HG03108 (cell line): ENCODE results near the gene SWAP70.

ENCODE experiments used
- ATAC-seq: cut with Tn5 transposase; IDR thresholded peaks from one replicate; pipeline ENCODE4 v1.9.1; 2021; ENCODE audit warnings: moderate library complexity; ENCODE audit not compliant: unreplicated experiment

SWAP70 gene

DNA sequence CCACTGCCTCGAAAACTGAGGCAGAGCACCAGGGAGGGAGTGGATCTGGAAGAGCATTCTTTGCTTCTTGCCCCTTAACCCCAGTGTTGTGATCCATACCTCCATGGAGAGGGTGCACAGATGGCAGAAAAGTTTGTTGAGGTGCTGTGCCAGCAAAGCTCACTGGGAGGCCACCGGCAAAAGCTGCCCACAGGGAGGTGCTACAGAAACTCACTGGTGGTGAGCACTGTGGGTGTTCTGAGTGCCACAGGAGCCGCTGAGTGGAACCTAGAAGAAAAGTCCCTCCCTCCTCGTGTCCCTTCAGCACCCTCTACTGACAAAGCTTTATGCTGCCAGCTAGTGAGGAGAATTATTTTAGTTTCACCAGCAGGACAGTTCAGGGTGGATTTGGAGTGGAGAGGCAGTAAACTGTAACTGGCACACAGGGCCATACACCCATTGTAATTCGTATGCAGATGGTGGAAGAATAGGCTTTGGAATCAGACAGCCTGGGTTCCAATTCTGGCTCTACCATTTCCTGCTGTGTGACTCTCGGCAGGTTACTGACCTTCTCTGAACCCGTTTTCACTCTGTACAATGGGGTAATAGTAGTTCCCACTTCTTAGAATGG lies 84.6 kb downstream of the SWAP70 start:
- peak; percentile 51 for ATAC-seq

DNA sequence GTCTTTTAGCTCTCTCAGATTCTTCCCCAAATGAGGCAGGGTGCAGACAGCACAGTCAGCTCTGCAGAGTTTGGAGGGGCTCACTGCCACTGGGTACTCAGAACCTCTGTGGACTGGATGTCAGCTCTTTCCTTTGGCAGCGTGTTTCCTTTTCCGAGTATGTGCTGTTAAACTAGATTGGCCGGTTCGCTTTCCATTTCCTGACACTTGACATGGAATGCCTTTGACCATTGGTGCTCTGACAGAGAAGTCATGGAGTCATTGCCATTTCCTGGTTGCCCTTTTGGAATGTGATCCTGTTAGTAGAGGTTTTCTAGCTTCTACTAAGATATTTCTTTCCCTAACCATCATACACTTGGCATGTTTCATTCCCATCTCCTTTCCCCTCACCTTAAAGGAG lies 86.7 kb downstream of the SWAP70 start:
- no peak for ATAC-seq

DNA sequence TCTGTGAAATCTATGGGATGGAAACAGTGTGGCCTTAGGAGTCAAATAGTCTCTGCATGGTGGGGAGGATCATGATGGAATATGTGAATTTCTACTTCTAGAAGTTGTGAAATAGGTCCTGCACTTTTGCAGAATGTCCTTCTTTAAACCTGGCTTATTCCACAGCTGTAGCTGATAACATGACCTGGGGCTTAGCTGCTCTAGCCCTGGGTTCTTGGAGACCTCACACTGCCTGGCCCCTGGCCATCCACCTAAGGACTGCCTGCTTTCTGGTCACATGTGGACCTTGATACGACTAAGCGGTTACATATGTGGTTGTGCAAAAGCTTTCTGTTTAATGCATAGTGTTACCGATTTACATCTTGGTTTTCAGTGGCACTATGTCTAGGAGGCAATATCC lies 88.2 kb downstream of the SWAP70 start:
- no peak for ATAC-seq

DNA sequence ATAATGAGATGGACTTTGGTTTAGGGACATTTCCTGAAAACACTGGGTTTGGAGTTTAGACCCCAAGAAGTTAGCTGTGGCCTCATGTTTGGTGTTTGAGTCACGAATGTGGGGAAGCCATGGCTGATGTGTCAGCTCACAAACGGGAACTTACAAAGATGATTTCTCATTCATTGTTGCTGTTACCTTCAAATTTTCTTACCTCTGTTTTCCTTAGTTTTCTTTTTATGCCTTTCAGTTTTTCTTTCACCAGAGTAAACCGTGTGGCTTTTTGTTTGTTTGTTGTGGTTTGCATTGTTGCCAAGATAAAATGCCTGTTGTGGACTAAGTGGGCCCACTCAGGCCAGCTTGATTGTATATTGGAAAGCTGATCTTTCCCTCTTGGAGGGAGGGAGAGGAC lies 89.1 kb downstream of the SWAP70 start:
- ATAC-seq: no peak

DNA sequence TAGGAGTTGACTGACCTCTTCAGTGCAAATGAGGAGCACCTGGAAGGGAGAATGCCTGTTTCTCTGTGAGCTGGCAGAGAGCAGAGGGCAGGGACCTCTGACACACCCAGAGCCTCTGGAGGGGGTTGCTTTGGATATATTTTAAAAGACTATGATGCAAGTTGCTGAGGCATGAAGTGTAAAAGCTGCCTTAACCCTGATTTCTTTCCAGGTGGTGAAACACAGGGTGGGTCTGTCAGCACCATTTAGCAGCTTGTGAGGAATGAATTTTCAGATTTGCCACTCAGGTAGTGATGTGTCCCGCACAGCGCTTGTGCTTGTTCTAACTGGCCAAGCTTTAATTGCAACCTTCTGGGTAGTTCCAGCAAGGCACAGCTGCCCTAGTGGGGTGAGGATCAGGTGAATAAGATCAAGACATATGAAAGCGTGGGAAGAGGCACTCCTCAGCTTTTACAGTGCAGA lies 90.2 kb downstream of the SWAP70 start:
- no peak for ATAC-seq

DNA sequence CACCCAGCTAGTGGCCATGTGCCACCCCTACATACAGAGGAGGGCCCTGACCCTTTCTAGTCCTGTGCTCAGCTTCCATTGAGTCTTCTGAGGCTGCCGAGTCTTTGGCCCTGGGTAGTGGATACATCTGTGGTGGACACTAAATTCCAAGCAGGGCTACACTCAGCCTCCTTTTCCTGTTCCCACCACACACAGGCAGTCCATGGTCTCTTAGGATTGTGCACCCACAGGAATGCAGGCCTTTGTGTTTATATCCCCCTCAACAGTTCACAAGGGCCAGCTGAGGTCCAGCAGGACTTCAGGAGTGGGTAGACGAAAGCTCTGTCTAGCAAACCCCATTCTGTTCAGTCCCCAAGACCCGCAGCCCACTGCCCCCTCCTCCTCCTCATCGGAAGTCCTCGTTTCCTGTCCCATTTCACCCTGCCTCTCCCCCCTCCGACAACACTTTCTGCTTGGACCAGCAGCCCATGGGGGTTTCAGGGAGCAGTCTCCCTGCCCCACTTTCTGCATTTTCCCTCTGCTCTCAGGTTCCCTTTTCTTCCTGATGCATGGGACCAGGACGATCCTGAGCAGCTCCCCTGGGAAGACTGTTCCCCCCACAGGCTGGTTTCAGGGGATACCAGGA lies 91.8 kb downstream of the SWAP70 start:
- ATAC-seq: no peak

DNA sequence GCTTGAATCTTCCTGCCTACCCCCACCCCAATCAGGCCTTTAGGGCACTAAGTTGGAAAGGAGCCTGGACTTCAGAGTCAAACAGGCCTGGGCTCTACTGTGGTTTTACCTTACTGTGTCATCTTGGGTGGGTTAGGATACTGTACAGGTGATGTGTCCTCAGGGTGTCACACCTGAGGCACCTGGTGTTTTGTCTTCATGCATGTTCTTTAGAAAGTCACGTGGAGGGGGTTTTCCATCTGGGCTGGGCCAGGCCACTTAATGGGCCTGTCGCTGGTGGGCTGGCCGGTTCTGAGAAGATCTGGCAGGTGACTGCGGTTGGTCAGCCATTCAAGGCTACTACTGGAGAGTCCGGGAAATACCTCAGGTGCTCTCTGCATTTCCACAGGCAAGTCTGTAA lies 92.6 kb downstream of the SWAP70 start:
- ATAC-seq: no peak

DNA sequence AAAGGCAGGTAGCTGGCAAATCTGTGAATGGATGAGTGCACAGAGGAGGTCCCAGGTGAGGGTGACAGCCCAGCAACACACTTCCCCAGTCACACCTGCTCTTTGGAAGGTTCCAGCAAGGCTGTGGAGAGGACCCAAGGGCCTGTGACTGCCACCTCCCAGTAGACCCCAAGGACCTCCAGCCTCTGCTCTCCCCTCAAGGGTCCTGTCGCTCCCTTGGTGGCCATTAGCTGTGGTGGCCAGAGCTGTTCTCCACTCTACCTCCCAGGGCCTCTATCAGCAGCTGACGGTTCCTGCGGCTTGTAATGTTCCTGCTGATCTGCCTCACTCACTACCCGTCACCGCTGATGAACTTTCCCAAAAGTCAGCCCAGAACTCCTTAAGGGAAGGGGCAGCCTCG lies 93.0 kb downstream of the SWAP70 start:
- ATAC-seq: no peak

DNA sequence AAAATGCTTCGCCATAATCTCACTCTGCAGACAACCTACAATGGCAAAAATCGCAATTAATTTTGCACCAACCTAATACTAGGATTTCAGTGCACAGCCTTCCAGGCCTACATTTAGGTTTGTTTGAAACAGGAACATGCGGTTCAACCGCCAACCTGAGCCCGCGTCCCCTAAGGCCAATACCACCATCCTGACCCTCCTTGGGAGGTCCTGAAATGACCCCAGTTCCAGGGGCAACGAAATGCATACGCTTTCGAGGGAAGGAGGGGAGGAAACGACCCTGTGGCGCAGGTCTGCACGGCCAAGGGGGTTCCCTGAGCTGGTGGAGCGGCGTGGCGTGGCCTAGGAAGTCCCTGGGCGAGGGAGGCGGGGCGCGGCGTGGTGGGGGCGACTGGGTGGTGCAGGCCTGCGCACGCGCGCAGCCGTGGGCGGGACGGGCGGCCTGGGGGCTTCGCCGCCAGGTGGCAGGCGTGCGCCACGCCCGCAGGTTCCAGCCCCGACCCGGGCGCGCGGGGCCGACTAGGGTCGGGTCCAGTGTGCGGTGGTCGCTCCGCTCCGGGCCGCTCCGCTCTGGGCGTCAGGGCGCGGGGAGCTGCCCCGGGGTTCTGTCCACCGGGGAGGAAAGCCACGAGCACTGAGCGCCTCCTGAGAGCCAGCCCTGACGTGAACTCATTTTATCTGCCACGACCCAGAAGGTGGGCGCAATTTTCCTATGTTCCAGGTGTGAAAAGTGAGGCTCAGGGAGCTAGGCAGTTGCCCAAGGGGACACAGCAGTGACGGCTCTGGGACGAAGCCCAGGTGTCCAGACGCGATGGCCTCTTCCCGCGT lies 94.1 kb downstream of the SWAP70 start:
- peak; percentile 46 for ATAC-seq

DNA sequence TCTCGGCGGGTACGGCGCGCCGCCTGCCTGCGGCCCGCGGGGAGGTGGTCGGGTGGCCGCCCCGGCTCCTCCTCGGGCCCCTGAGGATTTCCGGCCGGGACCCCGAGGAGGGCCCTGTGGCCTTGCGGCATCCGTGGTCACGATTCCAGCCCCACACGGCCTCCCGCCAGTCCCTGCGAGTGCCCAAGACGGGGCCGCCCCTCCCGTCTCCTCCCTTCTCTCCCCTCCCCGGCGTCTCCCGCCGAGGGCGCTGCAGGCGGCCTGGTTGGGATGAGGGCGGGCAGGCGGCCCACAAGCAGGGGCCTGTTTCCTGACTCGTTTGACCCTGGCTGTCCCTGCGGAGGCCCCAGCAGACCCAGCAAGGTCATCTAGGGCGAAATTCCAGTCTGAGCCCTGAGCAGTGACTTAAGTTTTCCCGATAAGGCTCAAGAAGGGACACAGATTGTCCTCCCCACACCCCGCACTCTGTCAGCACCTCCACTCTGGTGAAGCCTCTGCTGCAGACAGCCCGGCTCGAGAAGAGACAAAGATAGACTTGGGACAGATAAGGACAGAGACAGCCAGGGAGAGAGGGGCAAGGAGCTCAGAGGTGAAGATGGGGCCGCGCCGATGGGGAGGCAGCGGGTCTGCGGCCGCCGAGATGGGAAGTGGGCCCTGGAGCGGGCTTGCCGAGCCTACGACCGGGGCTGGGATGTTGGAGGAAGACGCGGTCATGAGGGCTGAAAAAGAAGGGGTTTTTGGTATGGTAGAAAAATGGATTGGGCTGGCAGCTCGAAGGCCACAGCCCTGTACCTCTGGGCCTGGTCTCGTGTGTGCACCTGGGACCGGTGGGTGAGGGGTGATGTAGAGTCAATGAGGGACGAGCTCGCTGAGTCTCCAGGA lies 95.0 kb downstream of the SWAP70 start:
- ATAC-seq: peak; percentile 26

DNA sequence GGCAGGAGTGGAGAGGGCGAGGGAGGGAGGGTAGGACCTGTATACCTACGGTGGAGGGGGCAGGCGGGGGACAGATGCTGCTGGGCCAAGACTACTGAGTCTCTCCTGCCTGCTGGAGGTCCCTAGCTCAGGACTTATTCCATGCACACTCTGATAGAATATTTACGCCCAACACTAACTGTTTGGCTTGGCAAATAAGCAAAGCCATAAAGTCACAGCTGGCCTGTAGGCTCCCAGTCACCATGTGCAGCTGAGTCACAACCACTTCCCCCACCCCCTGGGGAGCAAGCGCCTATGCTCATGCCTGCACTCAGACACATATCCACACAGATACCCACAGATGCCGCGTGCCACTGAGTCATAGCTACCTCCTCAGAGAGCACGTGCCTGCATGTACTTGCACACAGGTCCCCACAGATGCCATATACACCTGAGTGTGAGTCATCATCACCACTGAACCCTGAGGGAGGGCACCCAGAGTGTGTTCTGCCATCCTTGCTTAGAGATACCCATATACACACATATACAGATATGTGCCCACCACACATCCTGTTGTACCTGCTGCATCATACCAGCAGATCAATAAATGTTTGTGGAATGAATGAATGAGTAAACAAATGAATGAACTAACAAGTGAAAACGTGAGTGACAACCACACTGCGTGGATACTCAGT lies 95.8 kb downstream of the SWAP70 start:
- peak; percentile 42 for ATAC-seq

DNA sequence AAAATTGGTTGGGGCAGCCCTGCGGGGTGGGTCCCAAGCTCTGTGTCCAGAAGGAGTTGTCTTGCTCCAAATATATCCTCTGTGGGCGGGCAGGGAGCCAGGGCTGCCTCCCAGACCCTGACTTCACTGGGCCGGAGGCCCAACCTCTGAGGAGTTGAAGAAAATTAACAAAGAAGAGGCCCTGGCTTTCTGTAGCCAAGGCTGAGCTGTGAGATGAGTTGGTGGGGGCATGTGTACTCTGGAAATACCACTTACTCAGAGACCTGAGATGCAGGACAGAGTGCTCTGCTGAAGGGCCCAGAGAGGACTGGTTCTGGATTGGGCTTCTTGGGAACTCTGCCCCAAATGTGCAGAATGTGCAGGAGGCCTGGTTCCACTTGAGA lies 96.3 kb downstream of the SWAP70 start:
- no peak for ATAC-seq

DNA sequence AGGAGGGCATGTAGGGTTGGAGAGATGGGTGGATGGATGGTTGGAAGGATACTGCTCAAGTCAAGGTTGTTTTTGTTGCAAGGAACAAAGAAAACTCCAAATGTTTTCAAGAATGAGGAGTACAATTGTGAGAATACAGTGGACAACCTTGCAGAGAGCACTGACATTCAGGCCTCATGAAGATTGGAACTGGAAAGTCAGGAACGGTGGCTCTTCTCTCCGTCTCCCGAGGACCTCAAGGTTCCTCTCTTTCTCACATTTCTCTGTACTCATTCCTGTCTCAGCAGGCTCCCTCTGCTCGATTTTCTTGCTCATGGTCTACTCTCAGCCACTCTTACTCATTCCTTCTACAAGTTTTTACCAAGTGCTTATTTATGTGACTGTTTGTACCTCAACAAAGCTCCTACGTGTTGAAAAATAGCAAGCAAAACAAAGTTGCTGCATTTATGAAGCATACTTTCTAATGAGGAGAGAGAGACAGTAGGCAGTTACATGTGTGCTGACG lies 97.6 kb downstream of the SWAP70 start:
- ATAC-seq: no peak

DNA sequence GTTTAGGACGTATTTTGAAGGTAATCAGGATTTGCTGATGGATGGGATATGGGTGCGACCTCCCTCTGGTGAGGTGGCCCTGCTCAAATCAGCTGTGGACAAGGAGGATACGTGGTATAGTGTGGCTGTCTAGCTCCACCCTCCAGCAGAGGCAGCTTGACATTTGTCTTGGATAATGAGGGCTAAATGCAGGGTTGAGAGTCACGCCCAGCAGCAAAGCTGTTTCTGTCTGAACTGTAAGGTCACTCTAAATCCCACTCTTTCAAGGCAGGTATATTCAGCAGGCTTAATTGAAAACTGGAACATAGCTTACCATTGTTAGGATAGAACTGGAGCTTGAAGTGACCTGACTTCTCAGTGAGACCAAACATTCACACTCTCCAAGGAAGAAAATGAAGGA lies 98.7 kb downstream of the SWAP70 start:
- ATAC-seq: no peak

DNA sequence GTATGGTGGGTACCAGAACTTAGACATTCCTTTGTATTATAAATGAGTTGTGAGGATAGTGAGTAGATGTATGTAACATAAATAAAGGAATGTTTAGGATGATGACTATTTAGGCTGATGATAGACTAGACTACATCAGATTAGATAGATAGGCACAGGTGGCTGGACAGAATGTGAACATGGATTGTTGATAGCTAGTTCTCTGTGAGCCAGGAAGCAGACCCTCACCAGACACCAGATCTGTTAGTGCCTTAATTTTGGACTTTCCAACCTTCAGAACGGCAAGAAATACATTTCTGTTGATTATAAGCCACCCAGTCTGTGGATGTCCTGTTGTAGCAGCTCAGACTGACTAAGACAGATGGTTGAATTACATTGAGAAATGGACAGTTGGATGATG lies 99.4 kb downstream of the SWAP70 start:
- no peak for ATAC-seq

DNA sequence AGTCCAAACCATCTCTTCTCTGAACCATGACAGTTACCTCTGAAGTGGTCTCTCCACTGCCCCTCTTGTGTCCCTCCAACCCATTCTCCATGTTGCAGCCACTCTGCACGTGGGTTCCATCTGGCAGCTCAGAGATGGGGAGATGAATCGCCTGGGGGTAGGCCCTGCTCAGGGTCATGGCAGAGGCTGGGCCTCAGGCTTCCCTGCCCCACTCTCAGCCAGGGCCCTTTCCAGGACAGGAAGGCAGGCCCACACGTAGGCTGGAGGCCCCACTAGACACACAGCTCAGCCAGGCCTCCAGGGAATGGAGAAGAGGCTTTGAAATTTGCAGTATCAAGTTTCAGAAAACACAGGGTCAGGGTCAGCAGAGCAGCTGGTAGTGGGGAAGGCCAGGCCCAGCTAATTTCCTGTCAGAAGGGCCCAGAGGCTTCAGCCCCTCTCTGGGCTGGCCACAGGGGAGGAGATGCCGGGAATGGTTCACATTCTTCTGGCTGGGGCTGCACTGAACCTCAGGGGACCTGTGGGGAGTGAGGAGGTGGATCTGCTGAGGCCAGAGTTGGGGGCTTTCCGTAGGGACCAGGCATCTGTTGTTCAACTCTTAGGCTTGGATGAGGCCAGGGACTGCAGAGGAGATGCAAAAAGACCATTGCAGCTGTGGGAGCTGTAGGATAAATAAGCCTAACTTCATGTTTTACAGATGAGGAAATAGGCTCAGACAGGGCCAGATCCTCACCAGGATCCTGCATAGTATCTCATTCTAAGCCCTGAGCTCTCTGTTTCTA lies 101.6 kb downstream of the SWAP70 start:
- peak; percentile 70 for ATAC-seq

DNA sequence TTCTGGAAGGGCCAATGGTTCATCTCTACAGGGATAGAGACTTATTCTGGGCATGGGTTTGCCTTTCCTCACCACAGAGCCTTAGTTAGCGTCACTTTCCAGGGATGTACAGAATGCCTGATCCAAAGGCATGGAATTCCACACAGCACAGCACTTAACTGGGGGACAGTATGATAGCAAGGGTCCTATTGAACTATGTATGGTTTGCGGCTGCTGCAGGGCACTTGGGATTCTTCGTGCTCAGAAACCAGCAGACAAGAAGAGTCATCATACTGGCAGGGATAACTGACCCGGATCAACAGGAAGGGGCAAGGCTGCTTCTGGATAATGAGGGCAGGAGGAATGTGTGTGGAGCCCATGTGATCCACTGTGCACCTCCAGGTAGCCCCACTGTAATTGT lies 105.7 kb downstream of the SWAP70 start:
- ATAC-seq: no peak

DNA sequence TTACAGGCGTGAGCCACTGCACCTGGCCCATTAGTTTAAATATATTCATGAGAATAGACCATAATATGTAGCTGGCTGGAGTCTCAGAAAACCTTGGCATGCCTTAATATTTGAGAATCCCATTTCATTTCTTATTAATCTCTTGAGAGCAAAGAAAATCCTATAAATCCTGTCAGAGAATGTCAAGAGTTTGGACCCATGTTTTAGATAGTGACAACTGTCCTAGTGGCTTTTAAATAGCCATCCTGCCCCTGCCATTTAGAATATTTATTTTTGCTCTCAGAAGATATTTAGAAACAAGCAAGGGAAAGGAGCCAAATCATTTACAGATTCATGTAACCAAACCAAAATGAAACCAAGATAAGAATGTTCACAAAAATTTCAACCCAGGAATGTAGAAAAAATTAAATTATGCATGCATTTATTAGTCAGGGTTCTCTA lies 107.2 kb downstream of the SWAP70 start:
- ATAC-seq: no peak

DNA sequence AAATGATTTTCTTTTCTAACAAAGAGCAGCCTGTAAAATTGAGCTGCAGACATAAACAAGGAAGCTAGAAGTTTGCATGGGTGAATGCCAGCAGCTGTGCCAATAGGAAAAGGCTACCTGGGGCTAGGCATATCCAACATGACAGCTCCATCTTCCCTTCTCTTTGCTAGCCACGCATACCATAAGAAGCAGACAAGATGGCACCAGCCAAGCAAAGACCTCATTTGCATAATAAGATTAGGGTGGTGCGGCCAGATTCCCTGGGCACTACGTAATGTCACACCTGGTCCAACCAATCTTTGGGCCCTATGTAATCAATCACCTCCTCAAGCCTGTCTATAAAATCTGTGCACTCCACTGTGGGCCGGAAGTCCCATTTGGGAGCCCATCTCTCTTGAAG lies 108.3 kb downstream of the SWAP70 start:
- ATAC-seq: no peak

DNA sequence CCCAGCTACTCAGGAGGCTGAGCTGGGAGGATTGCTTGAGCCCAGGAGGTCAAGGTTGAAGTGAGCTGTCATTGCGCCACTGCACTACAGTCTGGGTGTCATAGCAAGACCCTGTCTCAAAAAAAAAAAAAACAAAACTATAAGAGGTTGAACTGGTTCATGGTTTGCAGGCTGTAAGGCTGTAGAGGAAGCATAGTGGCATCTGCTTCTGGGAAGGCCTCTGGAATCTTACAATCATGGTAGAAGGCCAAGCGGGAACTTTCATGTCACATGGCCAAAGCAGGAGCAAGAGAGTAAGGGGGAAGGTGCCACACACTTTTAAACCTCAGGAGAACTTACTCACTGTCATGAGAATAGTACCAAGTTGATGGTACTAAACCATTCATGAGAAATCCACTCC lies 109.6 kb downstream of the SWAP70 start:
- no peak for ATAC-seq
